Measurements from ENCODE around the gene NME3.

- TF ChIP-seq, protein P1, sequence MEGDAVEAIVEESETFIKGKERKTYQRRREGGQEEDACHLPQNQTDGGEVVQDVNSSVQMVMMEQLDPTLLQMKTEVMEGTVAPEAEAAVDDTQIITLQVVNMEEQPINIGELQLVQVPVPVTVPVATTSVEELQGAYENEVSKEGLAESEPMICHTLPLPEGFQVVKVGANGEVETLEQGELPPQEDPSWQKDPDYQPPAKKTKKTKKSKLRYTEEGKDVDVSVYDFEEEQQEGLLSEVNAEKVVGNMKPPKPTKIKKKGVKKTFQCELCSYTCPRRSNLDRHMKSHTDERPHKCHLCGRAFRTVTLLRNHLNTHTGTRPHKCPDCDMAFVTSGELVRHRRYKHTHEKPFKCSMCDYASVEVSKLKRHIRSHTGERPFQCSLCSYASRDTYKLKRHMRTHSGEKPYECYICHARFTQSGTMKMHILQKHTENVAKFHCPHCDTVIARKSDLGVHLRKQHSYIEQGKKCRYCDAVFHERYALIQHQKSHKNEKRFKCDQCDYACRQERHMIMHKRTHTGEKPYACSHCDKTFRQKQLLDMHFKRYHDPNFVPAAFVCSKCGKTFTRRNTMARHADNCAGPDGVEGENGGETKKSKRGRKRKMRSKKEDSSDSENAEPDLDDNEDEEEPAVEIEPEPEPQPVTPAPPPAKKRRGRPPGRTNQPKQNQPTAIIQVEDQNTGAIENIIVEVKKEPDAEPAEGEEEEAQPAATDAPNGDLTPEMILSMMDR (IDR thresholded peaks at IDR 0.05): no peak
- TF ChIP-seq POLR2A (IDR thresholded peaks at IDR 0.05): no peak
Measured at GRCh38 chr16:1810536-1810935, 39.2 kb upstream of the NME3 start.

Measured in testis (tissue), 2 donors.